GM18868 (cell line): ENCODE measurements around the gene MYO1D.
"Not testable (repeated sequence)": the region's sequence is repeated elsewhere in the genome, so short reads cannot be mapped to it uniquely, and the experiment has no call there.

ENCODE experiments used
- ATAC-seq: cut with Tn5 transposase; IDR thresholded peaks from one replicate; pipeline ENCODE4 v1.9.1; 2021; ENCODE audit warnings: mild to moderate bottlenecking, moderate library complexity; ENCODE audit not compliant: unreplicated experiment

MYO1D gene

GRCh38 chr17:32693194-32693897 is 183.6 kb downstream of the MYO1D start:
- ATAC-seq = no peak

- ATAC-seq = no peak
Observed at GRCh38 chr17:32692179-32692578, 184.7 kb downstream of the MYO1D start.

GRCh38 chr17:32689348-32689747 is 187.6 kb downstream of the MYO1D start:
- ATAC-seq = no peak

- ATAC-seq = no peak
Observed at GRCh38 chr17:32688221-32688620, 188.7 kb downstream of the MYO1D start.

- ATAC-seq = no peak
Observed at GRCh38 chr17:32684087-32684958, 192.6 kb downstream of the MYO1D start.

GRCh38 chr17:32673964-32674363 is 203.0 kb downstream of the MYO1D start:
- ATAC-seq = no peak

GRCh38 chr17:32672711-32673110 is 204.2 kb downstream of the MYO1D start:
- no peak for ATAC-seq

GRCh38 chr17:32671896-32672295 is 205.0 kb downstream of the MYO1D start:
- ATAC-seq = no peak

GRCh38 chr17:32664936-32665583 is 211.9 kb downstream of the MYO1D start:
- no peak for ATAC-seq

- ATAC-seq = no peak
Observed at GRCh38 chr17:32660496-32660985, 216.4 kb downstream of the MYO1D start.

- ATAC-seq = no peak
Observed at GRCh38 chr17:32659419-32659842, 217.5 kb downstream of the MYO1D start.

GRCh38 chr17:32658470-32659418 is 218.2 kb downstream of the MYO1D start:
- no peak for ATAC-seq

- ATAC-seq = no peak
Observed at GRCh38 chr17:32656886-32657285, 220.0 kb downstream of the MYO1D start.

- ATAC-seq = no peak
Observed at GRCh38 chr17:32654324-32654723, 222.6 kb downstream of the MYO1D start.

GRCh38 chr17:32651084-32651483 is 225.8 kb downstream of the MYO1D start:
- no peak for ATAC-seq

- no peak for ATAC-seq
Observed at GRCh38 chr17:32648450-32648849, 228.5 kb downstream of the MYO1D start.

- ATAC-seq = no peak
Observed at GRCh38 chr17:32646941-32647340, 230.0 kb downstream of the MYO1D start.

- ATAC-seq = not testable (repeated sequence)
Observed at GRCh38 chr17:32641514-32641913, 235.4 kb downstream of the MYO1D start.

GRCh38 chr17:32636598-32637218 is 240.2 kb downstream of the MYO1D start:
- no peak for ATAC-seq

GRCh38 chr17:32634167-32634566 is 242.8 kb downstream of the MYO1D start:
- no peak for ATAC-seq
